ENCODE measurements around the gene RMRP.

RMRP gene

GRCh38 chr9:35662437-35662836, 4.6 kb upstream of the RMRP start:
- DNase-seq (ENCODE audit: low read depth, low spot score) = no peak
- CTCF ChIA-PET = interaction anchor here (1.5 to 11.9 kb wide), 12 partner anchors 9 to 150 kb away, joined by 4 to 148 read pairs (median 15); partner anchors contain the start of genes CA9, CREB3, SPAG8 and TLN1
- POLR2A ChIA-PET = interaction anchor here (1.6 to 2.5 kb wide), 2 partner anchors 27 to 32 kb away, joined by 6 to 17 read pairs; partner anchors contain the start of gene TPM2
- H3K4me3 ChIP-seq (ENCODE audit: low read depth, low read length) = no peak overlapping the region
- no peak for TF ChIP-seq CTCF (IDR thresholded peaks at IDR 0.05; ENCODE audit: insufficient read depth, low read length, missing control alignments)

- TF ChIP-seq CTCF (IDR thresholded peaks at IDR 0.05; ENCODE audit: insufficient read depth, low read length, missing control alignments) = no peak
Measured at GRCh38 chr9:35661756-35662350, 4.0 kb upstream of the RMRP start.

GRCh38 chr9:35660966-35661415, 3.2 kb upstream of the RMRP start:
- TF ChIP-seq CTCF (IDR thresholded peaks at IDR 0.05; ENCODE audit: insufficient read depth, low read length, missing control alignments) = peak; percentile 52
- no peak for DNase-seq (ENCODE audit: low read depth, low spot score)
- ChIA-PET POLR2A (interaction anchor here (1.2 to 2.5 kb wide), 3 partner anchors 28 to 68 kb away, joined by 3 to 17 read pairs (median 9); partner anchors contain the start of gene TPM2), CTCF (interaction anchor here (0.7 to 11.9 kb wide), 30 partner anchors 9 to 221 kb away, joined by 3 to 148 read pairs (median 6); partner anchors contain the start of genes CA9, CREB3, GBA2 and HINT2)
- H3K4me3 ChIP-seq (ENCODE audit: low read depth, low read length) = no peak overlapping the region

More at GRCh38 chr9:35661756-35662350, 4.0 kb upstream of the RMRP start:
- ChIA-PET CTCF (interaction anchor here (0.7 to 11.9 kb wide), 26 partner anchors 9 to 220 kb away, joined by 3 to 148 read pairs (median 6); partner anchors contain the start of genes CA9, CREB3, GBA2 and HINT2), POLR2A (interaction anchor here (1.6 to 2.5 kb wide), 3 partner anchors 27 to 67 kb away, joined by 6 to 17 read pairs (median 9); partner anchors contain the start of gene TPM2)
- DNase-seq (ENCODE audit: low read depth, low spot score) = no peak
- H3K4me3 ChIP-seq (ENCODE audit: low read depth, low read length) = no peak overlapping the region

GRCh38 chr9:35659340-35659739, 1.5 kb upstream of the RMRP start:
- CTCF ChIA-PET = interaction anchor here (0.8 to 11.9 kb wide), 14 partner anchors 8 to 113 kb away, joined by 3 to 148 read pairs (median 4); partner anchors contain the start of genes CA9 and TPM2
- no peak for DNase-seq (ENCODE audit: low read depth, low spot score)
- H3K4me3 ChIP-seq (ENCODE audit: low read depth, low read length) = peak overlapping the region; percentile 97

GRCh38 chr9:35658968-35659220, 1.1 kb upstream of the RMRP start:
- no peak for DNase-seq (ENCODE audit: low read depth, low spot score)
- H3K4me3 ChIP-seq (ENCODE audit: low read depth, low read length) = peak overlapping the region; percentile 97
- CTCF ChIA-PET = interaction anchor here (0.8 to 11.9 kb wide), 15 partner anchors 9 to 155 kb away, joined by 3 to 148 read pairs (median 4); partner anchors contain the start of genes CA9, HINT2 and TPM2
- TF ChIP-seq CTCF (IDR thresholded peaks at IDR 0.05; ENCODE audit: insufficient read depth, low read length, missing control alignments) = no peak
- POLR2A ChIA-PET = interaction anchor here (1.4 to 3.5 kb wide), 7 partner anchors 21 to 169 kb away, joined by 4 to 39 read pairs (median 6); partner anchors contain the start of genes CREB3, RUSC2, TLN1 and TPM2

More at GRCh38 chr9:35659340-35659739, 1.5 kb upstream of the RMRP start:
- TF ChIP-seq CTCF (IDR thresholded peaks at IDR 0.05; ENCODE audit: insufficient read depth, low read length, missing control alignments) = no peak
- POLR2A ChIA-PET = interaction anchor here (1.5 to 3.5 kb wide), 4 partner anchors 21 to 170 kb away, joined by 4 to 39 read pairs (median 10); partner anchors contain the start of genes CREB3, RUSC2, TLN1 and TPM2
